ENCODE results near the gene PCDHA13.

The PCDHA13 gene

DNA sequence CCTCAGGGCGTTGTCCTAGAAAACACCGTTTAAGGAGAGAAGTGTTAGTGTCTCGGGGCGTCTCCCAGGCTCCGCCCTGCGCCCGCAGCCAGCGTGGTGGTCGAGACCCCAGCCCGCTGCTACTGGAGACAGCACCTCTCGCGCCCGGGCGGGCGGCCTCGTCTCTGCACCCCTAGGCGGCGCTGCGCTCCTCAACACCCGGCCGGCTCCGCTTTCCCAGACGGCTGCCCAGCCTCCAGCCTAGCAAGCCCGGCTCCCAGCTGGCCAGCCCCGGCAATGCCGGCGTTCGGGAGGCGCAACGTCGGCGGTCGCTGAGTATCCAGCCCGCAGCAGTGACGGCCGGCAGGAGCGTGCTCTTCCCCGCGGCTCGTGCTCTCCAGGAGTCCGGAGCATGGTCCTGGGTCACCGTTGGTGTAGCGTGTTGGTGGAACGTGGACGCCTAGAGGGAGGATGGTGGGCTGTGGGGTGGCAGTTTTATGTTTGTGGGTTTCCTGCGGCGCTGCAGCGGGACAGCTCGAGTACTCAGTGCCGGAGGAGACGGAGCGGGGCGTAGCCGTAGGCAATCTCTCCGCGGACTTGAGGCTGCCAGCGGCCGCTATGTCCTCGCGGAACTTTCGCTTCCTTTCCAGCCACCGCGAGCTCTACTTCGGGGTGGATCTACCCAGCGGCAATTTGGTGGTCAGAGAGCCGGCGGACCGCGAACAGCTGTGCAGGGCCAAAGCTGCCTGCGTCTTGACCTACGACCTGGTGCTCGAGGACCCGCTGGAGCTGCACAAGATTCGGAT lies 44.7 kb downstream of the PCDHA13 start:
- no peaks in the 10 kb centered on the region for H3K4me1 ChIP-seq (ENCODE audit: control insufficient read depth in 1 of 2, insufficient read depth in 2 of 2, low read length in 2 of 2)
- peaks cover 3 to 8% of the 10 kb centered on the region in 2 donors for H3K9me3 ChIP-seq (ENCODE audit: control insufficient read depth in 1 of 2, low read length in 2 of 2)
- no peak overlapping the region for H3K27ac ChIP-seq (ENCODE audit: low read depth, low read length)
- H3K36me3 ChIP-seq (ENCODE audit: control insufficient read depth in 1 of 2, insufficient read depth in 2 of 2, low read length in 2 of 2) = no peaks in the 10 kb centered on the region
- H3K9ac ChIP-seq (ENCODE audit: low read depth in 1 of 2, low read length in 2 of 2) = peak overlapping the region in 1 of 2 donors; percentile 21
- peak overlapping the region; percentile 32 to 60 for H3K4me3 ChIP-seq (ENCODE audit: low read depth in 1 of 2, low read length in 2 of 2)
- peaks cover 7% of the 10 kb centered on the region in 2 donors for H3K27me3 ChIP-seq (ENCODE audit: control insufficient read depth in 1 of 2, insufficient read depth in 2 of 2, low read length in 2 of 2)

DNA sequence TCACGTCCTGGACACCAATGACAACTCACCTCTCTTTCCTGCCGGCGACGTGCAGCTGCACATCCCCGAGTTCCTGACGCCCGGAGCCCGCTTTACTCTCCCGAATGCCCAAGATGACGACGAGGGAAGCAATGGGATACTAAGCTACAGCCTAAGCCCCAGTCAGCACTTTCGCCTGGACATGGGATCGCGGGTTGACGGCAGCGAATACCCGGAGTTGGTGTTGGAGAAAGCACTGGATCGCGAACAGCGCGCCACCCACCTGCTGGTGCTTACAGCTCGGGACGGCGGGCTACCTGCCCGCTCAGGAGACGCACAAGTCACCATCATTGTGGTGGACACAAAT lies 45.3 kb downstream of the PCDHA13 start:
- no peak overlapping the region for H3K27ac ChIP-seq (ENCODE audit: low read depth, low read length)
- H3K27me3 ChIP-seq (ENCODE audit: control insufficient read depth in 1 of 2, insufficient read depth in 2 of 2, low read length in 2 of 2) = peaks cover 7% of the 10 kb centered on the region in 2 donors
- peak overlapping the region in 1 of 2 donors; percentile 21 for H3K9ac ChIP-seq (ENCODE audit: low read depth in 1 of 2, low read length in 2 of 2)

More for the DNA sequence above, 45.3 kb downstream of the PCDHA13 start:
- Histone ChIP-seq H3K4me3 (ENCODE audit: low read depth in 1 of 2, low read length in 2 of 2) (peak overlapping the region; percentile 32 to 60), H3K9me3 (ENCODE audit: control insufficient read depth in 1 of 2, low read length in 2 of 2) (peaks cover 3 to 8% of the 10 kb centered on the region in 2 donors), H3K36me3 (ENCODE audit: control insufficient read depth in 1 of 2, insufficient read depth in 2 of 2, low read length in 2 of 2) (no peaks in the 10 kb centered on the region), H3K4me1 (ENCODE audit: control insufficient read depth in 1 of 2, insufficient read depth in 2 of 2, low read length in 2 of 2) (no peaks in the 10 kb centered on the region)
